ENCODE results near the gene CCNI2.

The CCNI2 gene

DNA sequence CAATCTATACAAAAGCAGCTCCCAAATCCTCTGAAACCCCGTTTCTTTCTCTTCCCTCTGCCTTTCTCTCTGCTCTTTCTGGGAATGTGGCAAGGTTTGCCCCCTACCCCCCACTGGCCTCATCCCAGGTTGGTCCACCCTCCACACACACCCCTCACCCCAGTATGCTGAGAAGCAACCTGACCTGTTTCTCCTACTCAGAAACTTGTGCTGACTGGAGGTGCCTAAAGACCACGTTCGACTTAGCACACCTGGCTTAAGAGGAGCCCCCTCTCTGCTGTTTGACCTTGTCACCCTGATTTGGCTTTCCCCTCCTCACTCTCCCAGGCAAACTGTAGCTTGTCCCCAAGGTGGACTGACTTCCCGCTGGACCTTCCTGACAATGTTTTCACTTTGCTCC, 30.9 kb downstream of the CCNI2 start:
- H3K36me3 ChIP-seq (ENCODE audit: control insufficient read depth, insufficient read depth, low read length), result no peaks in the 10 kb centered on the region
- peaks cover 37% of the 10 kb centered on the region for H3K4me1 ChIP-seq (ENCODE audit: control insufficient read depth, insufficient read depth, low read length)
- H3K9me3 ChIP-seq (ENCODE audit: control insufficient read depth, low read length), result no peaks in the 10 kb centered on the region
- H3K27me3 ChIP-seq (ENCODE audit: control insufficient read depth, insufficient read depth, low read length), result no peaks in the 10 kb centered on the region
- peak overlapping the region; percentile 44 for H3K4me3 ChIP-seq (ENCODE audit: low read length)
- peak overlapping the region; percentile 70 for H3K9ac ChIP-seq (ENCODE audit: low read length)

DNA sequence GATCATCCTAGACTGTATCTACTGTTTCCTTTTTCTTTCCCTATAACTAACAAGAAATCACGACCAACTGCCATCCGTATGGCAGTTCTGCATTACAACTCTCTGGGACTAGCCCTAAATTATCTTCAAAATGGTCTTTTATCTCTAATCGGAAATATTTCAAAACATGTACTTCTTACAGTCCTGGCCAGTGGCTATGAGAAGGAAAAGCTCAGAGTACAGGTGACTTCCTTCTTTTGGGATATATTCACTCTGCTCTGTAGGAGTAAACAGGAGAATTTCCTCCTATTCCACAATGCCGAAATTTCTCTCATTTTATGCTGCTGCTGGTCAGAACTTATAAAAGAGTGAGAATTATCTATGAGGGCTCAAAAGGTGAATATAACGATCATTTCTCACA, 31.6 kb downstream of the CCNI2 start:
- Histone ChIP-seq H3K27me3 (ENCODE audit: control insufficient read depth, insufficient read depth, low read length) (no peaks in the 10 kb centered on the region), H3K36me3 (ENCODE audit: control insufficient read depth, insufficient read depth, low read length) (no peaks in the 10 kb centered on the region), H3K9ac (ENCODE audit: low read length) (no peak overlapping the region), H3K9me3 (ENCODE audit: control insufficient read depth, low read length) (no peaks in the 10 kb centered on the region), H3K4me1 (ENCODE audit: control insufficient read depth, insufficient read depth, low read length) (peaks cover 36% of the 10 kb centered on the region), H3K4me3 (ENCODE audit: low read length) (no peak overlapping the region)

DNA sequence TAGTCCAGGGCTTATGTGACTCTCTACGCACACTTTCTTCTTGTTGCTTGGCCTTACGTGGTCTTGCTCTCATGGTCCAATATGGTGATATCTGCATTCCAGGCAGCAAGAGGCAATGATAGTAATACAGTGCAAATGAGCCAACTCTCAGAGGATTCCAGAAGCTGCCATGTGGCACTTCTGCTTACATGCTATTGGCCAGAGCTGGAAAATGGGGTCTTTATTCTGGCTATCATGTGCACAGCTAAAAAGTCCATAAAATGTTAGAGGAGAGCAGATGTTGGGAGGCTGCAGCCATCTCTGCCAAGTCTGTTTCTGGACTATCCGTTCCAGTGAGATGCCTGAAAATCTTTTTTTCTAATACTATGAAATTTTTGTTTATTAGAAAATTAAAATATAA, 32.7 kb downstream of the CCNI2 start:
- no peaks in the 10 kb centered on the region for H3K36me3 ChIP-seq (ENCODE audit: control insufficient read depth, insufficient read depth, low read length)
- H3K9me3 ChIP-seq (ENCODE audit: control insufficient read depth, low read length), result no peaks in the 10 kb centered on the region
- peaks cover 25% of the 10 kb centered on the region for H3K4me1 ChIP-seq (ENCODE audit: control insufficient read depth, insufficient read depth, low read length)
- H3K4me3 ChIP-seq (ENCODE audit: low read length), result no peak overlapping the region
- no peaks in the 10 kb centered on the region for H3K27me3 ChIP-seq (ENCODE audit: control insufficient read depth, insufficient read depth, low read length)
- no peak overlapping the region for H3K9ac ChIP-seq (ENCODE audit: low read length)

DNA sequence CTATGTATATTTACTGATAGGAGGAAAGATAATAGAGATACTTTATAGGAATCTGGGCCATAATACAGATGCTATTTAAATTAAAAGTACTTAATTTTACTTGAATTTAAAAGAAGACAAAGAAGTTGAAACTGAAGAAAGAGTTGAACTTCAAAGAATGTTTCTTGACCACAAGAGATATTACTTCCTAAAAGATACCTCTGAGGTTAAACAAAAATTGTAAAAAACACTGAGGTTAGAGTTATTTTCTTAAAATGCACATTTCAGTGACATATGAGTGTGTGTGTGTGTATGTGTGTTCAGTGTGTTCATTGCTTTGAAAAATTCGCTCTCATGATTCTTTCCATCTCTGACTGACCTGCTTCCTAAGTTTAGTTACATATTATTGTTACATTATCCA, 33.4 kb downstream of the CCNI2 start:
- Histone ChIP-seq H3K27me3 (ENCODE audit: control insufficient read depth, insufficient read depth, low read length) (peaks cover 1% of the 10 kb centered on the region), H3K36me3 (ENCODE audit: control insufficient read depth, insufficient read depth, low read length) (no peaks in the 10 kb centered on the region), H3K9ac (ENCODE audit: low read length) (no peak overlapping the region), H3K4me3 (ENCODE audit: low read length) (no peak overlapping the region), H3K9me3 (ENCODE audit: control insufficient read depth, low read length) (no peaks in the 10 kb centered on the region), H3K4me1 (ENCODE audit: control insufficient read depth, insufficient read depth, low read length) (peaks cover 20% of the 10 kb centered on the region)

DNA sequence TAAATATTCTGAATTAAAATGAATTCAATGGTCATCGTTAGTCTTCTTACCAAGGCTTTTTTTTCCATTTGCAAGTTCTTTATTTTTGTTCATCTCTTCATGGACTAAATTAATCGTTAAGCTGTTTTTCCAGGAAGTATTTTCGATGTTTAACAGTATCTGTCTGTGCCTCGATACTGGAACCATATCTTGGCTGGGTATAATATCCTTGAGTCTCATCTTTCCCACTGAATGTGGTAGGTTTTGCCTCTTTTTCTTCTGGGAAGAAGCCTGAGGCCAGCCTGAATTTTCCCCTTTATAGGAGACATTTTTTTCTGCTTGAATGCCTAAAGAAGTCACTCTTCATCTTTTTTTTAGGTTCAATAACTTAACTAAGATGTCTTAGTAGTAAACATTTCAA, 33.8 kb downstream of the CCNI2 start:
- Histone ChIP-seq H3K9me3 (ENCODE audit: control insufficient read depth, low read length) (no peaks in the 10 kb centered on the region), H3K9ac (ENCODE audit: low read length) (no peak overlapping the region), H3K27me3 (ENCODE audit: control insufficient read depth, insufficient read depth, low read length) (peaks cover 3% of the 10 kb centered on the region), H3K4me1 (ENCODE audit: control insufficient read depth, insufficient read depth, low read length) (peaks cover 15% of the 10 kb centered on the region), H3K36me3 (ENCODE audit: control insufficient read depth, insufficient read depth, low read length) (no peaks in the 10 kb centered on the region), H3K4me3 (ENCODE audit: low read length) (no peak overlapping the region)

DNA sequence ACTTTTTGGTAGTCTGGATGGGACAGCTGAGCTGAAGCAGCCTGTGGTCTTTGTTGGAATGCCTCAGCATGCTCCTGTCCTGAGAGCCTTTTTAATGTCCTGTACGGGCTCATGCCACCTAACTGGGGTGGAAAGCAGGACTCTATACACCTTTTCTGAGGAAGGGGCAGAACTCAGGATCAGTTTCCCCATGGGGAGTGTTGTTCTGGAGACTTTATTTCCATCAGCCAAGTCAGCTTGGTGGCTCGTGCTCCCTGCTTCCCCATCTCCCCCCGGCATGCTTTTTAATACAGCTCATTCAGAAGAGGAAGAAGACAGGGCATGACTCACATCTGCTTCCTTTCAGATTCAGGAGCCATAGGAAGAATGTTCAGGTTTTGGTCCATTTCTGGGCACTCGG, 34.9 kb downstream of the CCNI2 start:
- H3K27me3 ChIP-seq (ENCODE audit: control insufficient read depth, insufficient read depth, low read length), result peaks cover 3% of the 10 kb centered on the region
- H3K9ac ChIP-seq (ENCODE audit: low read length), result no peak overlapping the region
- H3K36me3 ChIP-seq (ENCODE audit: control insufficient read depth, insufficient read depth, low read length), result no peaks in the 10 kb centered on the region
- H3K4me3 ChIP-seq (ENCODE audit: low read length), result no peak overlapping the region
- peaks cover 10% of the 10 kb centered on the region for H3K4me1 ChIP-seq (ENCODE audit: control insufficient read depth, insufficient read depth, low read length)
- no peaks in the 10 kb centered on the region for H3K9me3 ChIP-seq (ENCODE audit: control insufficient read depth, low read length)

DNA sequence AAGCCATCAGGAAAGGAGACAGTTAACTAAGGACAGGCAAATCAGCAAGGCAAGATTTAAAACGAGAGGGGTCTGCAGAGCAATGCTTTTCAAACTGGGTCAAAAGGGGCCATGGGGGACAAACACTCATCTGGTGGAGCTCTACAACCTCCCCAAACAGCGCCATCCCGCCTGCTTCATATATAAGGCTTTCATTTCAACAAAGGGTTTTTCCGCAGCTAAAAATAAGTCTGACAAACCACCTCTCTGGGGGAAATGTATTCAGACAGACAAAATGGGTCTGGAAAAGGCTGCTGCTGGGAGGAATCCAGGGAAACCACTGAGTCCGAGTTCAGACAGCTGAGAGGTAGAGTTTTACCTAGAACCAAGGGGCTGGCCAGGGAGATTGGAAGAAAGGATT, 38.1 kb downstream of the CCNI2 start:
- Histone ChIP-seq H3K27me3 (ENCODE audit: control insufficient read depth, insufficient read depth, low read length) (peaks cover 3% of the 10 kb centered on the region), H3K4me1 (ENCODE audit: control insufficient read depth, insufficient read depth, low read length) (no peaks in the 10 kb centered on the region), H3K9me3 (ENCODE audit: control insufficient read depth, low read length) (no peaks in the 10 kb centered on the region), H3K4me3 (ENCODE audit: low read length) (no peak overlapping the region), H3K36me3 (ENCODE audit: control insufficient read depth, insufficient read depth, low read length) (no peaks in the 10 kb centered on the region), H3K9ac (ENCODE audit: low read length) (no peak overlapping the region)

DNA sequence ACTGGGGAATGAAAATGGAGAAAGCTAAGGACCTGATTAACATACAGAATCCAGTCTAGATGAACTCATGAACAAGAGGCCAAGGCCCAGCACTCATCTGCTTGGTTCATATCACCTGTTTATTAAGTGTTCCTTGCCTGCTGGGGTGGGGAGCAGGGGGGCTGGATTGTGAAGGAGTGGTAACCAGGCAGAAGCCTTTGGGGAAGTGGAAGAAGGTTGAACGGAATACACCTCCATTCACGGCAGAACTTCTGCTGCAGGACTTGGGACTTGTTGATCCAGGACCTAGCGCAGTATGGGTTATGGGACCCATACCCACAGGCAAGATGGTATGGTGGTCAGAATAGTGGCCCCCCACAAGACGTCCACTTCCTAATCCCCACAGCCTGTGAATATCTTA, 38.6 kb downstream of the CCNI2 start:
- Histone ChIP-seq H3K9ac (ENCODE audit: low read length) (no peak overlapping the region), H3K4me1 (ENCODE audit: control insufficient read depth, insufficient read depth, low read length) (no peaks in the 10 kb centered on the region), H3K9me3 (ENCODE audit: control insufficient read depth, low read length) (no peaks in the 10 kb centered on the region), H3K4me3 (ENCODE audit: low read length) (no peak overlapping the region), H3K36me3 (ENCODE audit: control insufficient read depth, insufficient read depth, low read length) (no peaks in the 10 kb centered on the region), H3K27me3 (ENCODE audit: control insufficient read depth, insufficient read depth, low read length) (peaks cover 3% of the 10 kb centered on the region)

DNA sequence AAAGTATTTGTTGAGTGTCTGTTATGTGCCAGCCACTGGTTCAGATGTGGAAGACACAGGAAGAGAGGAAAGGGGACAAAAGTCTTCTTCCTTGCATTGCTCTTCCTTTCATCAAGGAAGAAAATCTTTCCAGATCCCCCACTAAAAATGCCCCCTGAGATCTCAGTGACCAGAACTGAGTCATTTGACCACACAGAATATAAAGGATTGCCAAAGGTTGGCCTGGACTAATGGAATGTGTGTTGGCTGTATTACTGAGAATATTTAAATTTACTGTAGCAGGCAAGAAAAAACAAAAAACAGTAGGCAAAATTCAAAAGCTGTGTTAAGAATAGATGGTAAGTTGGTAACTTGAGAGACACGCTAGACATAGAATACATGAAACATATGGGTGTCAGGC, 39.9 kb downstream of the CCNI2 start:
- Histone ChIP-seq H3K9ac (ENCODE audit: low read length) (no peak overlapping the region), H3K4me3 (ENCODE audit: low read length) (no peak overlapping the region), H3K4me1 (ENCODE audit: control insufficient read depth, insufficient read depth, low read length) (no peaks in the 10 kb centered on the region), H3K27me3 (ENCODE audit: control insufficient read depth, insufficient read depth, low read length) (peaks cover 3% of the 10 kb centered on the region), H3K36me3 (ENCODE audit: control insufficient read depth, insufficient read depth, low read length) (no peaks in the 10 kb centered on the region), H3K9me3 (ENCODE audit: control insufficient read depth, low read length) (no peaks in the 10 kb centered on the region)

DNA sequence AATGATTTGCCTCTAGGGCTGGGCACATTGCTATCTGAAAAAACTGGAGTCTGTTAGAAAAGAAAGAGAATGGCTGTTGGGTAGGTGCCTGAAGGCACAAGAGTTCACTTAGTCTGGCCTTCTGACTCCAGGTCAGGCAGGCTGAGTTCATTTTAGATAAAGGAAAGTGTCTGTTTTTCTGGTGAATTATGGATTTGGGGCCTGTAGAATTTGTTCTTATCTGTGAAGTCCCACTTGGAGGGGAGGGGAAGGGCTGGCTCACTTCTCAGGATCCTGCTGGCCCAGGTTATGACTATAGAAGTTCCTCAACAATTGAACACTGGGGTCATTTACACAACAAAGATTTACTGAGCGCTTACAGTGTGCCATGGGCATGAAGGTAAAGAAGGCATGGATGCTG, 41.3 kb downstream of the CCNI2 start:
- H3K4me1 ChIP-seq (ENCODE audit: control insufficient read depth, insufficient read depth, low read length), result no peaks in the 10 kb centered on the region
- no peak overlapping the region for H3K4me3 ChIP-seq (ENCODE audit: low read length)
- H3K9me3 ChIP-seq (ENCODE audit: control insufficient read depth, low read length), result no peaks in the 10 kb centered on the region
- H3K36me3 ChIP-seq (ENCODE audit: control insufficient read depth, insufficient read depth, low read length), result no peaks in the 10 kb centered on the region
- H3K9ac ChIP-seq (ENCODE audit: low read length), result no peak overlapping the region
- peaks cover 3% of the 10 kb centered on the region for H3K27me3 ChIP-seq (ENCODE audit: control insufficient read depth, insufficient read depth, low read length)

DNA sequence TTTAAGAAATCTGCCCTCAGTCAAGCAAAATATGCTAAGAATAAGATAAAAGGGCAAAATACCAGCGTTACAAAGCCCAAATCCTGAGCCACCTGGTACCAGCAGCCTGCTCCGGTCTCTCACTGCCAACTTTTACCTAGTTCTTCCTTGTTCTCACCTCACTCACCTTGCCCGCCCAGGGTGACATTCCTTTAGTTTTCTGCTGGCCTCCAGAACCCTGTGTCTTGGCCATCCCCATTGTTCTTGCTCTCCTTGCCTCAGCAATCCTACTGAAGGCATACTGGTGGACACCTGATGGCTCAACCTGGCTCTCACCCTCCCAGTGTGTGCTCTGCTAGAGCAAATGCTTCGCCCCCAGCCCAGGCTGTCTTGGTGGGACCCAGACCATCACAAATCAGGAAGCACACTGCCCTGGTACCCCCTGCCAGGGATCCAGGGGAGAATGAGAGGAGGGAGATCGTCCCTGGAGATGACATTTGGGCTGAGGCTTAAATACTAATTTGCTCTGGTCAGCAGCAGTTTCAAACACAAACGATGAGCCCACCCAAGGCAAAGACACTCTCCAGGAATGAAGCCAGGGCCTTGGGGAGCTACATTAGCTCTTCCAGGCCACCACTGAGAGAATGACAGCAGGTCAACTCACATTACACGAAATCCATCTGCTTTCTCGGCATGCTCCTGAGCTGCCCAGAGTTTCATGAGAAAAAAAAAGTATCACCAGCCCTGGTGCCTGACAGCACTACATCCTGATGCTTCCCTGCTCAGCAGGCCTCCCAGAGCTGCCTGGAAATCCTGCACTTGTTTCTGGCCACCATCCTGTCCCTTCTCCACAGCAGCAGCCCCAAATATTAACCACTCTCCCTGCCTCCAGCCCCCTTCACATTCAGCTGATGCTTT, 42.0 kb downstream of the CCNI2 start:
- Histone ChIP-seq H3K4me1 (ENCODE audit: control insufficient read depth, insufficient read depth, low read length) (no peaks in the 10 kb centered on the region), H3K9me3 (ENCODE audit: control insufficient read depth, low read length) (no peaks in the 10 kb centered on the region), H3K27me3 (ENCODE audit: control insufficient read depth, insufficient read depth, low read length) (peaks cover 3% of the 10 kb centered on the region), H3K9ac (ENCODE audit: low read length) (no peak overlapping the region), H3K4me3 (ENCODE audit: low read length) (no peak overlapping the region), H3K36me3 (ENCODE audit: control insufficient read depth, insufficient read depth, low read length) (no peaks in the 10 kb centered on the region)

DNA sequence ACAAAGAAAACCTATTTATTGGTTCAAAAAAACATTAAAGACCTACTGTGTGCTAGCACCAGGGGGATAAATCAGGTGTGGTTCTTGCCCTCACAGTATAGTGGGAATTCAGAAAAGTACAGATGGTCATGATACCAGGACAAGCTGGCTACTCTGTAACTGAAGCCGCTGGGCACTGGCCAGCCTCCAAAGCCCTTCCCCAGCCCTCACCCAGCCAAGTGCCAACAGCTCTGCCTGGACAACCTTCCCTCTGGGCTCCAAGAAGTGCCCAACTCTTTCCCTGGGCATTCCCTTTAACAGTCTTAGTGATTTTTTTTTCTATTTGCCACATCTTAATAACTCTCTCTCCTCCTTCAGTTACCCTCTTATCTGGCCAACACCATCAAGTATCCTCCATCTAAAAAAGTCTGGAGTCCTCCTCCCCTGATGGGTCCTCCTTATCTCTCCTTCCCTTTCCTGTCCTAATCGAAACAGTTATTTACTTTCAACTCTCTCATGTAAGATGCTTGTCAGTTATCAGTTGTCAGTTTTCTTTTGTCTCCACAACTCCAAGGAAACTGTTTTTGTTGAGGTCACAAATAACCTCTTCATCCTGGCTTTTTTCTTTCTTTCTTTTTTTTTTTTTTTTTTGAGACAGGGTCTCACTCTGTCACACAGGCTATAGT, 43.1 kb downstream of the CCNI2 start:
- Histone ChIP-seq H3K27me3 (ENCODE audit: control insufficient read depth, insufficient read depth, low read length) (peaks cover 3% of the 10 kb centered on the region), H3K36me3 (ENCODE audit: control insufficient read depth, insufficient read depth, low read length) (no peaks in the 10 kb centered on the region), H3K9me3 (ENCODE audit: control insufficient read depth, low read length) (no peaks in the 10 kb centered on the region), H3K4me1 (ENCODE audit: control insufficient read depth, insufficient read depth, low read length) (no peaks in the 10 kb centered on the region), H3K4me3 (ENCODE audit: low read length) (no peak overlapping the region), H3K9ac (ENCODE audit: low read length) (no peak overlapping the region)
